OCI-LY1 (cell line): ENCODE results near the gene MXRA8.

Experiments used
- EZH2 ChIP-seq: fragments of 200-600 bp; sonication (generic), shearing (Covaris generic); IDR thresholded peaks from 2 replicates; pipeline ENCODE4 v1.8.0; 2017; ENCODE audit warnings: borderline replicate concordance, mixed run types, mild to moderate bottlenecking, antibody characterized with exemption, low read length, moderate library complexity, mixed read lengths
- TF ChIP-seq, protein P1 (sequence below): fragments of 200-600 bp; sonication (generic), shearing (Covaris generic); IDR thresholded peaks from 2 replicates; pipeline ENCODE4 v1.5.1; 2017; ENCODE audit warnings: mild to moderate bottlenecking, antibody characterized with exemption, low read length, moderate library complexity, mixed read lengths

DNA sequence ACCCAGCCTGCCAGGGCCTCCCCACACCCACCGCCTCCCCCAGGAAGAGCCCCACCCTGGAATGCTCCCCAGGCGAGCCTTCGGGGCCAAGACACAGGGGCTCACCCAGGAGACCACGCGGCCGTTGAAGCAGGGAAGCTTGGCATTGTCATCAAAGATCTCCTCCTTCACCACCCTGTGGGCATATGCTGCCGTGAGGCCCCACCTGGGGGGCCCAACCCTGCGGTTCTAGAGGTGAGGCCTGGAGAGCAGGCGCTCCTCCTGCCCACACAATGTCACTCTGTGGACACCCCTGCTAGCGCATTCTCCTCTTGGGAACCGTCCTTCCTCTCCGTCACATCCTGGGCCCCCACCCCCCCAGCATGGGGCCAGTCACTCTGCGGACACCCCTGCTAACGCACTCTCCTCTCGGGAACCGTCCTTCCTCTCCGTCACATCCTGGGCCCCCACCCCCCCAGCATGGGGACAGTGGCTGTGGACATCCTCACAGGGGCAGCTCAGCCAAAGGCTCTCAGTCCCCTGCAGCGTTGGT lies 15.7 kb downstream of the MXRA8 start:
- TF ChIP-seq, protein P1, sequence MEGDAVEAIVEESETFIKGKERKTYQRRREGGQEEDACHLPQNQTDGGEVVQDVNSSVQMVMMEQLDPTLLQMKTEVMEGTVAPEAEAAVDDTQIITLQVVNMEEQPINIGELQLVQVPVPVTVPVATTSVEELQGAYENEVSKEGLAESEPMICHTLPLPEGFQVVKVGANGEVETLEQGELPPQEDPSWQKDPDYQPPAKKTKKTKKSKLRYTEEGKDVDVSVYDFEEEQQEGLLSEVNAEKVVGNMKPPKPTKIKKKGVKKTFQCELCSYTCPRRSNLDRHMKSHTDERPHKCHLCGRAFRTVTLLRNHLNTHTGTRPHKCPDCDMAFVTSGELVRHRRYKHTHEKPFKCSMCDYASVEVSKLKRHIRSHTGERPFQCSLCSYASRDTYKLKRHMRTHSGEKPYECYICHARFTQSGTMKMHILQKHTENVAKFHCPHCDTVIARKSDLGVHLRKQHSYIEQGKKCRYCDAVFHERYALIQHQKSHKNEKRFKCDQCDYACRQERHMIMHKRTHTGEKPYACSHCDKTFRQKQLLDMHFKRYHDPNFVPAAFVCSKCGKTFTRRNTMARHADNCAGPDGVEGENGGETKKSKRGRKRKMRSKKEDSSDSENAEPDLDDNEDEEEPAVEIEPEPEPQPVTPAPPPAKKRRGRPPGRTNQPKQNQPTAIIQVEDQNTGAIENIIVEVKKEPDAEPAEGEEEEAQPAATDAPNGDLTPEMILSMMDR = no peak
- no peak for TF ChIP-seq EZH2
